ENCODE measurements around the gene GHRL. TPM values are rescaled to one million over a fixed set of nuclear protein-coding genes. Genes with fewer than 3 reads are reported as not detected.

GHRL gene
- polyA plus RNA-seq, 2 of the 4 experiments (the other 2 are of a cell fraction), result not detected

DNA sequence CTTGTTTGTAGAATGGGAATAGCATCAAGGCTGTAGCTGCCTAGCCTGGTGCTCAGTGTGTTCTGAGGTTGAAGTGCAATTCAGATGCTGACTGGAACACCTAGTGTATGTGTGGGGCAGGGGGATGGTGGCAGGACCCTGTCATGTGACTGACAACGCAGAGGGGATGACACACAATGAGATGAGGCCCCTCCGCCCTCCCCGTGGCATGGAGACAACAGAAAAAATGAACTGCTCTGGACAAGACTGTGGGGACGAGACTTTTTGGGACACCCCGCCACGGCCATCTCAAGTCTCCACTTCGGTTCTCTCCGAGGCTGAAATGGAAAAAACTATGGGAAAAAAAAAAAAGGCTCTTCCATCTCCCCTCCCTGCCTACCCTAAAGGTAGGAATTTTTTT, 38.6 kb upstream of the GHRL start:
- ChIA-PET POLR2A (no interaction called here), CTCF (interaction anchor here (1.5 to 2.0 kb wide), 2 partner anchors 9 to 13 kb away, joined by 4 to 17 read pairs; no protein-coding TSS in a partner anchor)
- FAIRE-seq, result no peak
- H3K27ac ChIP-seq, result no peak overlapping the region
- H3K4me2 ChIP-seq, result no peak overlapping the region
- H3K4me3 ChIP-seq, result no peak overlapping the region
- 51% methylated on average over 8 of the region's 8 CpGs for WGBS (ENCODE audit: missing lambda C conversion rate)
- no peak for ATAC-seq
- H3K9me3 ChIP-seq, result no peaks in the 10 kb centered on the region
- no peak for TF ChIP-seq HDAC2 (IDR thresholded peaks at IDR 0.05)
- H3K4me1 ChIP-seq, result no peaks in the 10 kb centered on the region
- DNase-seq (ENCODE audit: low read depth in 1 of 2, low spot score in 1 of 2), result no peak

DNA sequence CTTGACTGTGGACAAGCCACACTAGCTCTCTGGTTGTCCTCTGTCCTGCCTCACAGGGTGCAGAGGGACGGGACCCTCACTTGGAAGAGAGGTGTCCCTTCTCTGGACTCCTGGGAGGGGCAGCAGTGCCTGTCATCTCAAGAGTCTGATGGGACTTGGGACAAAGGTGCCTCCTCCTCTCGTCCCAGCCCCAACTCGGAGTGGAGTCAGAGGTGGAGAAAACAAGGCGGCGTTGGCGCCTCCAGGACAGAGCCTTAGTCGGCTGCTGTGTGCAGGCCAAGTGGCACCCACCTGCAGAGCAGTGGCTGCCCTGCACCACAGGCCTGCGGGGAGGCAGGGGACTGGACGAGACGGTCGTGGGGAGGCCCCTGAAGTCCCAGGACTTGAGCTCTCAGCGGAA, 37.6 kb upstream of the GHRL start:
- ATAC-seq, result peak in 1 of 2 experiments; percentile 10; a peak in 1 of 6 replicates
- H3K27ac ChIP-seq, result no peak overlapping the region
- H3K4me1 ChIP-seq, result no peaks in the 10 kb centered on the region
- ChIA-PET CTCF (interaction anchor here (1.4 to 3.1 kb wide), 4 partner anchors 9 to 408 kb away, joined by 4 to 17 read pairs (median 7); partner anchors contain the start of gene SEC13), POLR2A (no interaction called here)
- no peak overlapping the region for H3K4me2 ChIP-seq
- H3K4me3 ChIP-seq, result no peak overlapping the region
- H3K9me3 ChIP-seq, result no peaks in the 10 kb centered on the region
- DNase-seq (ENCODE audit: low read depth in 1 of 2, low spot score in 1 of 2), result no peak
- WGBS (ENCODE audit: missing lambda C conversion rate), result 46% methylated on average over 11 of the region's 12 CpGs
- no peak for FAIRE-seq
- TF ChIP-seq HEYL (CRISPR knock-in tag; IDR thresholded peaks at IDR 0.05) (no peak), BHLHE40 (IDR thresholded peaks at IDR 0.05; ENCODE audit: low read depth, low read length) (no peak), RARB (CRISPR knock-in tag; IDR thresholded peaks at IDR 0.05) (no peak), CHD2 (IDR thresholded peaks at IDR 0.05; ENCODE audit: low read length, partially characterized antibody) (no peak), ZFP36 (IDR thresholded peaks at IDR 0.05; ENCODE audit: borderline replicate concordance, partially characterized antibody) (no peak), ELK1 (IDR thresholded peaks at IDR 0.05; ENCODE audit: low read depth, low read length) (no peak), FOSB (CRISPR knock-in tag; IDR thresholded peaks at IDR 0.05) (no peak), SMC3 (IDR thresholded peaks at IDR 0.05) (no peak), POLR2A (IDR thresholded peaks at IDR 0.05; ENCODE audit: low read length) (no peak), JUNB (IDR thresholded peaks at IDR 0.05) (no peak), HDAC2 (IDR thresholded peaks at IDR 0.05) (no peak), RAD21 (conservative IDR thresholded peaks at IDR 0.05 in 1 of 2, IDR thresholded peaks at IDR 0.05 in 1 of 2) (no peak)
- TF ChIP-seq, protein P1, sequence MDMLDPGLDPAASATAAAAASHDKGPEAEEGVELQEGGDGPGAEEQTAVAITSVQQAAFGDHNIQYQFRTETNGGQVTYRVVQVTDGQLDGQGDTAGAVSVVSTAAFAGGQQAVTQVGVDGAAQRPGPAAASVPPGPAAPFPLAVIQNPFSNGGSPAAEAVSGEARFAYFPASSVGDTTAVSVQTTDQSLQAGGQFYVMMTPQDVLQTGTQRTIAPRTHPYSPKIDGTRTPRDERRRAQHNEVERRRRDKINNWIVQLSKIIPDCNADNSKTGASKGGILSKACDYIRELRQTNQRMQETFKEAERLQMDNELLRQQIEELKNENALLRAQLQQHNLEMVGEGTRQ (IDR thresholded peaks at IDR 0.05), result no peak
- TF ChIP-seq, protein P2, sequence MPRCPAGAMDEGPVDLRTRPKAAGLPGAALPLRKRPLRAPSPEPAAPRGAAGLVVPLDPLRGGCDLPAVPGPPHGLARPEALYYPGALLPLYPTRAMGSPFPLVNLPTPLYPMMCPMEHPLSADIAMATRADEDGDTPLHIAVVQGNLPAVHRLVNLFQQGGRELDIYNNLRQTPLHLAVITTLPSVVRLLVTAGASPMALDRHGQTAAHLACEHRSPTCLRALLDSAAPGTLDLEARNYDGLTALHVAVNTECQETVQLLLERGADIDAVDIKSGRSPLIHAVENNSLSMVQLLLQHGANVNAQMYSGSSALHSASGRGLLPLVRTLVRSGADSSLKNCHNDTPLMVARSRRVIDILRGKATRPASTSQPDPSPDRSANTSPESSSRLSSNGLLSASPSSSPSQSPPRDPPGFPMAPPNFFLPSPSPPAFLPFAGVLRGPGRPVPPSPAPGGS (IDR thresholded peaks at IDR 0.05), result no peak
- TF ChIP-seq, protein P3, sequence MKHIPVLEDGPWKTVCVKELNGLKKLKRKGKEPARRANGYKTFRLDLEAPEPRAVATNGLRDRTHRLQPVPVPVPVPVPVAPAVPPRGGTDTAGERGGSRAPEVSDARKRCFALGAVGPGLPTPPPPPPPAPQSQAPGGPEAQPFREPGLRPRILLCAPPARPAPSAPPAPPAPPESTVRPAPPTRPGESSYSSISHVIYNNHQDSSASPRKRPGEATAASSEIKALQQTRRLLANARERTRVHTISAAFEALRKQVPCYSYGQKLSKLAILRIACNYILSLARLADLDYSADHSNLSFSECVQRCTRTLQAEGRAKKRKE (CRISPR knock-in tag; IDR thresholded peaks at IDR 0.05; ENCODE audit: low read depth), result no peak

GRCh38 chr3:10329495-10330015, 36.8 kb upstream of the GHRL start:
- H3K27ac ChIP-seq, result no peak overlapping the region
- no peak overlapping the region for H3K4me3 ChIP-seq
- no peaks in the 10 kb centered on the region for H3K4me1 ChIP-seq
- no peak for DNase-seq (ENCODE audit: low read depth in 1 of 2, low spot score in 1 of 2)
- no peaks in the 10 kb centered on the region for H3K9me3 ChIP-seq
- H3K4me2 ChIP-seq, result no peak overlapping the region
- POLR2A ChIA-PET, result no interaction called here
- 20% methylated on average over 14 of the region's 14 CpGs for WGBS (ENCODE audit: missing lambda C conversion rate)
- TF ChIP-seq CBX8 (IDR thresholded peaks at IDR 0.05) (0 out of 2 replicates have a peak, but pooled peaks have one; percentile 32), TFCP2L1 (CRISPR knock-in tag; IDR thresholded peaks at IDR 0.05) (no peak)
- FAIRE-seq, result no peak
- CTCF ChIA-PET, result interaction anchor here (1.0 to 3.1 kb wide), 5 partner anchors 8 to 409 kb away, joined by 3 to 17 read pairs (median 5); partner anchors contain the start of gene SEC13
- peak in 1 of 2 experiments; percentile 7; a peak in 2 of 6 replicates for ATAC-seq
